Activated CD8-positive, alpha-beta T cell treated with anti-CD3 and anti-CD28 coated beads, Interleukin-2, amount 10 ng/mL, durations not matched to agents 7 days and 5 days (primary cell): ENCODE results near the gene GTF2IRD1. TPM values are rescaled to one million over a fixed set of nuclear protein-coding genes. Genes with fewer than 3 reads are reported as not detected.
"Not testable (repeated sequence)": the region's sequence is repeated elsewhere in the genome, so short reads cannot be mapped to it uniquely, and the experiment has no call there.

Experiments
- ATAC-seq: fragments of 150-1000 bp; cut with Tn5 transposase; one replicate; pipeline ENCODE4 v1.10.0; 2021; ENCODE audit warnings: moderate library complexity
- CTCF ChIA-PET: fragments of 350-600 bp; sonication (Branson Sonifier 250); formaldehyde crosslinking; loops from one replicate; lab custom pipeline; 2021; ENCODE audit warnings: antibody characterized with exemption; lab: Charles Lee
- POLR2A ChIA-PET: fragments of 350-600 bp; sonication (Branson Sonifier 250); formaldehyde crosslinking; loops from one replicate; lab custom pipeline; 2021; ENCODE audit warnings: antibody characterized with exemption; lab: Charles Lee
- DNase-seq: peaks from one replicate; pipeline ENCODE4 v3.0.0-alpha.2; 2020
- H3K27ac Mint-ChIP-seq: one replicate; pipeline ENCODE4 v1.8.0; 2021; ENCODE audit warnings: mild to moderate bottlenecking, mixed read lengths
- H3K27me3 Mint-ChIP-seq: one replicate; pipeline ENCODE4 v1.8.0; 2021; ENCODE audit warnings: low read depth, mixed read lengths
- H3K36me3 Mint-ChIP-seq: one replicate; pipeline ENCODE4 v1.8.0; 2021; ENCODE audit warnings: low read depth, mixed read lengths
- H3K4me1 Mint-ChIP-seq: one replicate; pipeline ENCODE4 v1.8.0; 2021; ENCODE audit warnings: low read depth, mixed read lengths
- H3K4me3 Mint-ChIP-seq: one replicate; pipeline ENCODE4 v1.8.0; 2021; ENCODE audit warnings: mild to moderate bottlenecking, mixed read lengths
- H3K9me3 Mint-ChIP-seq: one replicate; pipeline ENCODE4 v1.8.0; 2022; ENCODE audit warnings: mixed read lengths; ENCODE audit not compliant: insufficient read depth
- total RNA-seq, 2 experiments: library from RNA; stranded (reverse); gene quantifications; one replicate each; pipeline ENCODE4 v1.2.3, GENCODE V29; 2021

Gene GTF2IRD1
- total RNA-seq, result not detected

DNA sequence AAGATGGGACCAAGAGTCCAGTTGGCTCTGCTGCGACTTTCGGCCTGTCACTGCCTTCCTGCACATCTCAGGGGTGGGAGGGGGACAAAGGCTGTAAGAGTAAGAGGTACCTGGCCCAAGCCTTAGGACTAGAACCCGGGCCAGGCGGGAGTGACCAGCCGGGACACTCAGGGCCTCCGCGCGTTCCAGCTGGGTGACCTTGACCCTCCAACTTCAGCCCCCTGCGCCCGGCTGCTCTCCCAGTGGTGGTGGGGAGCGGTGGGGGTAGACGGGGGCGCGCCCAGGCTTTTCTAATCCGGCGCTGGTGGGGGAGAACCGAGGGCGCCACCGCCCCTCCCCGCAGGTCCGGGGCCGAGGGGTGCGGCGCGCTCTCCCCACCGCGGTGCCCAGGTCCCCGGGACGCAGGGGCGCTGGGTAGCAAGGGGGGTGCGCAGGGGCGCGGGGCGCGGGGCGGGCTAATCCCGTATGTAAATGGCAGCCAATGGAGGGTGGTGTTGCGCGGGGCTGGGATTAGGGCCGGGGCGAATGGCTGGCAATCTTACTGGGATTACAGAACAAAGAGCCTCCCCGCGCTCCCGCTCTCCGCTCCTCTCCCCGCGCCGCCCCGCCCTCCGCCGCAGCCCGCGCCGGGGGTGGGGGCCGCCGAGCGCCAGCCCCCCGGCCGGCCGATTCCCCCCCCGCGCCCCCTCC is at the start of gene GTF2IRD1:
GTF2IRD1 (plus strand) TSS at position 585 of the 690 bp plus-strand sequence. CDS start 54,175 bp downstream, outside the sequence.
- peaks cover 27% of the 10 kb centered on the region for H3K27me3 Mint-ChIP-seq
- no peaks in the 10 kb centered on the region for H3K9me3 Mint-ChIP-seq
- no peaks in the 10 kb centered on the region for H3K36me3 Mint-ChIP-seq
- POLR2A ChIA-PET, result interaction anchor here (0.7 kb wide), 1 partner anchor 9 kb away, joined by 3 read pairs; no protein-coding TSS in a partner anchor
- peaks cover 18% of the 10 kb centered on the region for H3K4me1 Mint-ChIP-seq
- peak within 1 kb of the TSS; percentile 44 for H3K4me3 Mint-ChIP-seq
- DNase-seq (no peak), ATAC-seq (peak; percentile 9)
- CTCF ChIA-PET, result no interaction called here
- peak within 1 kb of the TSS; percentile 71 for H3K27ac Mint-ChIP-seq

GRCh38 chr7:74404388-74404700 is 49.4 kb upstream of the GTF2IRD1 start:
- no peaks in the 10 kb centered on the region for H3K27me3 Mint-ChIP-seq
- POLR2A ChIA-PET, result interaction anchor here (0.5 kb wide), 1 partner anchor 402 kb away, joined by 3 read pairs; no protein-coding TSS in a partner anchor
- no peak for ATAC-seq
- H3K9me3 Mint-ChIP-seq, result no peaks in the 10 kb centered on the region
- DNase-seq, result no peak
- CTCF ChIA-PET, result interaction anchor here (1.1 kb wide), 2 partner anchors 20 to 198 kb away, joined by 3 read pairs; no protein-coding TSS in a partner anchor
- no peaks in the 10 kb centered on the region for H3K36me3 Mint-ChIP-seq
- H3K4me1 Mint-ChIP-seq, result no peaks in the 10 kb centered on the region
- H3K27ac Mint-ChIP-seq, result no peak overlapping the region
- H3K4me3 Mint-ChIP-seq, result no peak overlapping the region

DNA sequence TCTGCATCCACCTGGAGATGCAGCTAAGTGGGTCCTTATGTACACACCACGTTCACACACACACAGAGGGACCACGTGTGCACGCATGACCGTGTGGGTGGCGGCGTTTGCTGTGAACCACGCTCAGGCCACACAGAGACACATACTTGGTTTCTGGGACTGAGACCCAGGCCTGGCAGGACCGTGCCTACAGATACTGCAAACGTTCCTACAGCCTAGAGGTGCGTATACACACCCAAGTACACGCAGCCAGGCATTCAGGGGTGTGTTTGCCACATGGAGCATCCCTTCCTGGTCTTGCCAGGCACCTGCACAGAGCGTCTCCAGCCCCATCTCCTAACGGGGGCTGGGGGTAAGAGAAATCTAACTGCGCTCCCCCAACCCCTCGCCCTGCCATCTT is 49.0 kb upstream of the GTF2IRD1 start:
- ATAC-seq, result no peak
- Mint-ChIP-seq H3K9me3 (no peaks in the 10 kb centered on the region), H3K27me3 (no peaks in the 10 kb centered on the region), H3K36me3 (no peaks in the 10 kb centered on the region), H3K4me3 (no peak overlapping the region), H3K27ac (no peak overlapping the region), H3K4me1 (no peaks in the 10 kb centered on the region)
- ChIA-PET POLR2A (interaction anchor here (0.5 kb wide), 1 partner anchor 402 kb away, joined by 3 read pairs; no protein-coding TSS in a partner anchor), CTCF (interaction anchor here (1.1 kb wide), 2 partner anchors 19 to 198 kb away, joined by 3 read pairs; no protein-coding TSS in a partner anchor)
- DNase-seq, result no peak

GRCh38 chr7:74405191-74405898 is 48.4 kb upstream of the GTF2IRD1 start:
- H3K27me3 Mint-ChIP-seq, result no peaks in the 10 kb centered on the region
- H3K9me3 Mint-ChIP-seq, result no peaks in the 10 kb centered on the region
- no peaks in the 10 kb centered on the region for H3K4me1 Mint-ChIP-seq
- no peak overlapping the region for H3K4me3 Mint-ChIP-seq
- no peak for ATAC-seq
- H3K36me3 Mint-ChIP-seq, result no peaks in the 10 kb centered on the region
- no peak for DNase-seq
- no peak overlapping the region for H3K27ac Mint-ChIP-seq
- ChIA-PET CTCF (interaction anchor here (0.9 to 1.1 kb wide), 2 partner anchors 19 to 199 kb away, joined by 3 to 4 read pairs; no protein-coding TSS in a partner anchor), POLR2A (no interaction called here)

GRCh38 chr7:74405899-74406512 is 47.7 kb upstream of the GTF2IRD1 start:
- no peaks in the 10 kb centered on the region for H3K9me3 Mint-ChIP-seq
- DNase-seq (no peak), ATAC-seq (no peak)
- no peaks in the 10 kb centered on the region for H3K27me3 Mint-ChIP-seq
- ChIA-PET CTCF (interaction anchor here (0.9 kb wide), 1 partner anchor 200 kb away, joined by 4 read pairs; no protein-coding TSS in a partner anchor), POLR2A (no interaction called here)
- no peak overlapping the region for H3K4me3 Mint-ChIP-seq
- H3K36me3 Mint-ChIP-seq, result no peaks in the 10 kb centered on the region
- no peak overlapping the region for H3K27ac Mint-ChIP-seq
- H3K4me1 Mint-ChIP-seq, result no peaks in the 10 kb centered on the region

GRCh38 chr7:74407958-74408357 is 45.7 kb upstream of the GTF2IRD1 start:
- Mint-ChIP-seq H3K27me3 (peaks cover 2% of the 10 kb centered on the region), H3K27ac (no peak overlapping the region), H3K4me1 (no peaks in the 10 kb centered on the region), H3K36me3 (no peaks in the 10 kb centered on the region), H3K9me3 (no peaks in the 10 kb centered on the region), H3K4me3 (no peak overlapping the region)
- POLR2A ChIA-PET, result no interaction called here
- CTCF ChIA-PET, result no interaction called here
- DNase-seq (no peak), ATAC-seq (no peak)

DNA sequence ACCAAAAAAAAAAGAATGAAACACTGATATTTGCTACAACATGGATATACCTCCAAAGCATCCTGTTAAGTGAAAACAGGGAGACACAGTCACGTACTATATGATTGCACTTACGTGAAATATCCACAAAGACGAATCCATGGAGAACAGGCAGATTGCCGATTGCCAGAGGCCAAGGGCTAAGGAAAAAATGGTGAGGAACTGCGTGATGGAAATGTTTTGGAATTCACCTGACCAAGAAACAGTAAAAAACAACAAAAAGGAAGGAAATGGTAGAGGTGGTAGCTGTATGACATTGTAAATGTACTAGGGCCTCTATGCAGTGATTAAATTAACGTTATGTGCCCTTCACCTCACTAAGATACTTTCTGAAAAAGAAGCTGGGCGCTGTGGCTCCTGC is 44.1 kb upstream of the GTF2IRD1 start:
- ChIA-PET CTCF (interaction anchor here (1.0 to 1.8 kb wide), 4 partner anchors 8 to 203 kb away, joined by 3 to 8 read pairs (median 4); no protein-coding TSS in a partner anchor), POLR2A (no interaction called here)
- ATAC-seq (no peak), DNase-seq (no peak)
- peaks cover 2% of the 10 kb centered on the region for H3K27me3 Mint-ChIP-seq
- H3K27ac Mint-ChIP-seq, result no peak overlapping the region
- H3K9me3 Mint-ChIP-seq, result no peaks in the 10 kb centered on the region
- no peaks in the 10 kb centered on the region for H3K4me1 Mint-ChIP-seq
- no peaks in the 10 kb centered on the region for H3K36me3 Mint-ChIP-seq
- no peak overlapping the region for H3K4me3 Mint-ChIP-seq

- ATAC-seq (no peak), DNase-seq (no peak)
- Mint-ChIP-seq H3K9me3 (no peaks in the 10 kb centered on the region), H3K27me3 (peaks cover 2% of the 10 kb centered on the region), H3K36me3 (no peaks in the 10 kb centered on the region), H3K27ac (no peak overlapping the region), H3K4me3 (no peak overlapping the region), H3K4me1 (no peaks in the 10 kb centered on the region)
- ChIA-PET CTCF (interaction anchor here (1.4 to 1.8 kb wide), 2 partner anchors 10 to 156 kb away, joined by 4 to 8 read pairs; no protein-coding TSS in a partner anchor), POLR2A (no interaction called here)
These were observed 42.9 kb upstream of the GTF2IRD1 start for GRCh38 chr7:74410772-74411171.

DNA sequence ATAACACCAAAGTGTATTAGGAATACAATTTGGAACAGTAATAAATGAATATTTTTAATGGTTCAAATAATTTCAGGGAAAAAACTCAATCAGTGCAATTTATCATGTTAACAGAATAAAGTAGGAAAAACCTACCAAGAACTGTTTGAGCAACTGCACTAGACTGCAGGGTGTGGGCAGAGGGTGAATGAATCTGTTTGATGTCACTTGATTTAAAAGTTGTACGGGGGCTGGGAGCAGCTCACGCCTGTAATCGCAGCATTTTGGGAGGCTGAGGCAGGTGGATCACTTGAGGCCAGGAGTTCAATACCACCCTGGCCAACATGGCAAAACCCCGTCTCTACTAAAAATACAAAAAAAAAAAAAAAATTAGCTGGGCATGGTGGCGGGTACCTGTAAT is 42.1 kb upstream of the GTF2IRD1 start:
- H3K27ac Mint-ChIP-seq, POLR2A ChIA-PET, H3K36me3 Mint-ChIP-seq, H3K4me1 Mint-ChIP-seq, H3K4me3 Mint-ChIP-seq, ATAC-seq, H3K9me3 Mint-ChIP-seq, DNase-seq, H3K27me3 Mint-ChIP-seq: not testable (repeated sequence)
- CTCF ChIA-PET, result interaction anchor here (1.8 to 2.3 kb wide), 3 partner anchors 9 to 155 kb away, joined by 6 to 8 read pairs (median 8); no protein-coding TSS in a partner anchor

GRCh38 chr7:74412056-74412455 is 41.6 kb upstream of the GTF2IRD1 start:
- H3K36me3 Mint-ChIP-seq, result no peaks in the 10 kb centered on the region
- DNase-seq (no peak), ATAC-seq (no peak)
- H3K9me3 Mint-ChIP-seq, result no peaks in the 10 kb centered on the region
- no peaks in the 10 kb centered on the region for H3K4me1 Mint-ChIP-seq
- no peak overlapping the region for H3K27ac Mint-ChIP-seq
- H3K4me3 Mint-ChIP-seq, result no peak overlapping the region
- ChIA-PET POLR2A (no interaction called here), CTCF (interaction anchor here (1.9 to 2.3 kb wide), 2 partner anchors 10 to 155 kb away, joined by 6 to 8 read pairs; no protein-coding TSS in a partner anchor)
- H3K27me3 Mint-ChIP-seq, result peaks cover 2% of the 10 kb centered on the region

DNA sequence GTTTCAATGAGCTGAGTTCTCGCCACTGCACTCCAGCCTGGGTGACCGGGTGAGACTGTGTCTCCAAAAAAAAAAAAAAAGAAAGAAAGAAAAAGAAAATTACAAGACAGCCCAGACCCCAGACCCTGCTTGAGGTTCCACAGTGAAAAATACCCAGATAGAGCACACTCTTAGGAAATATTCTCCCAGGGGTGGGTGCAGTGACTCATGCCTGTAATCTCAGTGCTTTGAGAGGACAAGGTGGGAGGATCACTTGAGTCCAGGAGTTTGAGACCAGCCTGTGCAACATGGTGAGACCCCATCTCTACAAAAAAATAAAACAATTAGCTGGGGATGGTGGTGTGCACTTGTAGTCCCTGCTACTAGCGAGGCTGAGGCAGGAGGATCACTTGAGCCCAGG is 41.1 kb upstream of the GTF2IRD1 start:
- no peaks in the 10 kb centered on the region for H3K4me1 Mint-ChIP-seq
- ChIA-PET CTCF (interaction anchor here (1.1 to 2.3 kb wide), 5 partner anchors 10 to 206 kb away, joined by 3 to 8 read pairs (median 5); no protein-coding TSS in a partner anchor), POLR2A (no interaction called here)
- H3K27me3 Mint-ChIP-seq, result peaks cover 2% of the 10 kb centered on the region
- H3K36me3 Mint-ChIP-seq, result no peaks in the 10 kb centered on the region
- H3K9me3 Mint-ChIP-seq, result no peaks in the 10 kb centered on the region
- no peak for DNase-seq
- no peak overlapping the region for H3K27ac Mint-ChIP-seq
- H3K4me3 Mint-ChIP-seq, result no peak overlapping the region
- ATAC-seq, result no peak
